Vagina (tissue), 2 donors: Measurements from ENCODE around the gene EGFLAM.

ENCODE experiments used
- CTCF ChIP-seq, 3 experiments: fragments of 450-650 bp in 2 of 3; fragments of 200-600 bp in 1 of 3; sonication (generic) in 1 of 3; IDR thresholded peaks; one replicate each; pipeline ENCODE4 v1.5.1; 2017 to 2019; ENCODE audit warnings: antibody characterized with exemption in 3 of 3, mild to moderate bottlenecking in 2 of 3, moderate library complexity in 2 of 3
- POLR2A ChIP-seq, 2 donors: fragments of 450-650 bp; IDR thresholded peaks; one replicate each; pipeline ENCODE4 v1.6.1; 2017; ENCODE audit warnings: antibody characterized with exemption in 2 of 2, mild to moderate bottlenecking in 2 of 2, moderate library complexity in 2 of 2

GRCh38 chr5:38339446-38339845 lies 81.1 kb downstream of the EGFLAM start:
- TF ChIP-seq POLR2A (IDR thresholded peaks at IDR 0.05) = no peak
- no peak for TF ChIP-seq CTCF (IDR thresholded peaks at IDR 0.05)
